Osteoblast (primary cell): ENCODE data around the gene KRTAP10-11. TPM values are rescaled to one million over a fixed set of nuclear protein-coding genes. Genes with fewer than 3 reads are reported as not detected.

Source experiments
- DNase-seq: peaks from one replicate; pipeline ENCODE4 v3.0.0; 2011; ENCODE audit warnings: low spot score, mixed read lengths; ENCODE audit not compliant: insufficient read length; ENCODE audit errors: missing footprints
- H2AFZ ChIP-seq: 2 replicates; pipeline ENCODE4 v1.6.0; 2011; ENCODE audit warnings: mild to moderate bottlenecking, low read length
- H3K27ac ChIP-seq: 2 replicates; pipeline ENCODE4 v1.5.1; 2011; ENCODE audit warnings: mild to moderate bottlenecking, low read depth, low read length, moderate library complexity
- H3K27me3 ChIP-seq: 2 replicates; pipeline ENCODE4 v1.6.0; 2012; ENCODE audit warnings: mild to moderate bottlenecking, control low read depth, inconsistent platforms, low read length, moderate library complexity; ENCODE audit not compliant: insufficient read depth
- H3K36me3 ChIP-seq: 2 replicates; pipeline ENCODE4 v1.5.1; 2011; ENCODE audit warnings: mild to moderate bottlenecking, low read length, control low read depth, moderate library complexity; ENCODE audit not compliant: insufficient read depth
- H3K4me1 ChIP-seq: 2 replicates; pipeline ENCODE4 v1.5.1; 2011; ENCODE audit warnings: mild to moderate bottlenecking, low read length, control low read depth, moderate library complexity; ENCODE audit not compliant: insufficient read depth
- H3K4me2 ChIP-seq: 2 replicates; pipeline ENCODE4 v1.6.0; 2011; ENCODE audit warnings: mild to moderate bottlenecking, low read length; ENCODE audit not compliant: insufficient read depth
- H3K4me3 ChIP-seq: fragments of 200-600 bp; sonication (generic); 3 replicates; pipeline ENCODE4 v1.5.1; 2012; ENCODE audit warnings: mild to moderate bottlenecking, low read length, inconsistent platforms; ENCODE audit not compliant: insufficient read depth
- H3K79me2 ChIP-seq: 2 replicates; pipeline ENCODE4 v1.6.0; 2012; ENCODE audit warnings: mild to moderate bottlenecking, low read length, control low read depth, inconsistent platforms; ENCODE audit not compliant: insufficient read depth
- H3K9me3 ChIP-seq: 2 replicates; pipeline ENCODE4 v1.5.1; 2011; ENCODE audit warnings: low read depth, low read length, control low read depth
- H4K20me1 ChIP-seq: 2 replicates; pipeline ENCODE4 v1.6.0; 2012; ENCODE audit warnings: mild to moderate bottlenecking, low read length, control low read depth; ENCODE audit not compliant: insufficient read depth
- CTCF ChIP-seq: IDR thresholded peaks from 2 replicates; pipeline ENCODE4 v1.5.1; 2011; ENCODE audit warnings: mild to moderate bottlenecking, low read depth, low read length, moderate library complexity; ENCODE audit errors: extremely low read depth
- total RNA-seq: library from RNA; depleted of rRNA; stranded (reverse); fragments of >200 nt; gene quantifications from 2 replicates; pipeline ENCODE4 v1.2.3, GENCODE V29; 2012

The KRTAP10-11 gene
- total RNA-seq, 1 donor: not detected

- no peak overlapping the region for H3K4me3 ChIP-seq
- no peaks in the 10 kb centered on the region for H3K9me3 ChIP-seq
- TF ChIP-seq CTCF: no peak
- no peaks in the 10 kb centered on the region for H4K20me1 ChIP-seq
- H2AFZ ChIP-seq: no peak overlapping the region
- no peak overlapping the region for H3K27ac ChIP-seq
- H3K27me3 ChIP-seq: peaks cover 3% of the 10 kb centered on the region
- H3K4me1 ChIP-seq: no peaks in the 10 kb centered on the region
- no peaks in the 10 kb centered on the region for H3K36me3 ChIP-seq
- no peak overlapping the region for H3K4me2 ChIP-seq
- H3K79me2 ChIP-seq: no peaks in the 10 kb centered on the region
- peak; percentile 50 for DNase-seq
Observed at GRCh38 chr21:44650973-44651675, 4.9 kb downstream of the KRTAP10-11 start.

- Histone ChIP-seq H3K4me1 (no peaks in the 10 kb centered on the region), H3K4me3 (no peak overlapping the region), H3K9me3 (no peaks in the 10 kb centered on the region), H4K20me1 (no peaks in the 10 kb centered on the region), H3K79me2 (no peaks in the 10 kb centered on the region), H2AFZ (no peak overlapping the region), H3K4me2 (no peak overlapping the region), H3K27me3 (no peaks in the 10 kb centered on the region), H3K27ac (no peak overlapping the region), H3K36me3 (no peaks in the 10 kb centered on the region)
- DNase-seq: peak; percentile 44
- TF ChIP-seq CTCF: no peak
Observed at GRCh38 chr21:44653123-44653522, 6.9 kb downstream of the KRTAP10-11 start.

- TF ChIP-seq CTCF: no peak
- Histone ChIP-seq H3K27ac (no peak overlapping the region), H3K36me3 (no peaks in the 10 kb centered on the region)
Observed at GRCh38 chr21:44653656-44654575, 7.7 kb downstream of the KRTAP10-11 start.

More at GRCh38 chr21:44653656-44654575, 7.7 kb downstream of the KRTAP10-11 start:
- H3K4me2 ChIP-seq: no peak overlapping the region
- peak; percentile 55 for DNase-seq
- no peaks in the 10 kb centered on the region for H4K20me1 ChIP-seq
- H2AFZ ChIP-seq: no peak overlapping the region
- H3K4me1 ChIP-seq: no peaks in the 10 kb centered on the region
- H3K79me2 ChIP-seq: no peaks in the 10 kb centered on the region
- H3K27me3 ChIP-seq: no peaks in the 10 kb centered on the region
- no peak overlapping the region for H3K4me3 ChIP-seq
- no peaks in the 10 kb centered on the region for H3K9me3 ChIP-seq
